ENCODE measurements around the gene FAM171A1. TPM values are rescaled to one million over a fixed set of nuclear protein-coding genes. Genes with fewer than 3 reads are reported as not detected.
A peak's percentile ranks its signal among the peaks of the same experiment; 100 is the strongest.

Gene FAM171A1
- total and polyA plus RNA-seq, 8 donors = 12.4 to 34.1 (median 21.4) TPM

DNA sequence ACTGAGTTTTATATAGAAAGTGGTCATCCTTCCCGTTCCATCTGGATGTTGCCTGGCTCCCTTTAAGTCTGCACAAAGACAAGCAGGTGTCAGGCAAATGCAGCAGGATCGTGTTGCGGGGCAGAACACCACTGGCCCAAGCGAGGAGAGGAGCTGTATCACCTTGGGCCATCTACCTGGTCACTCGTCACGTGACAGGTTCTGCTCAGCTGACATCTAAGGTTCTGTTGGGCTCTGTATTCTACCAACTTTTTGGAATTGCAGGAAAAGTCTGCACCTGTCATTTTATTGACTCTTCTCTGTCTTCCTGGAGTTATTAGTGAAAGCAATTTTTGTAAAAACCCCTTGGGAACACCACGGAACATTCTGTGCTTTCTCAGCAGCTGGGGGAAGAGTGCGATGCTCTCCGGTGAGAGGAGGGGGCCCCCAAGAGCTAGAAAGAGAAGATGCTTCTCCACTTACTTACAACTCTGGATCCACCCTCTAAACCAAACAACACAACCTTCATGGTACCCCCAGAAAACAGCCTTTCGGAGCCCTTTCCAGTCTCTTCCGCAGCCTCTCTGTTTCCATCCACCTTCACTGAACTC lies 119.2 kb downstream of the FAM171A1 start:
- H3K36me3 ChIP-seq = no peaks in the 10 kb centered on the region
- TF ChIP-seq, protein P1, sequence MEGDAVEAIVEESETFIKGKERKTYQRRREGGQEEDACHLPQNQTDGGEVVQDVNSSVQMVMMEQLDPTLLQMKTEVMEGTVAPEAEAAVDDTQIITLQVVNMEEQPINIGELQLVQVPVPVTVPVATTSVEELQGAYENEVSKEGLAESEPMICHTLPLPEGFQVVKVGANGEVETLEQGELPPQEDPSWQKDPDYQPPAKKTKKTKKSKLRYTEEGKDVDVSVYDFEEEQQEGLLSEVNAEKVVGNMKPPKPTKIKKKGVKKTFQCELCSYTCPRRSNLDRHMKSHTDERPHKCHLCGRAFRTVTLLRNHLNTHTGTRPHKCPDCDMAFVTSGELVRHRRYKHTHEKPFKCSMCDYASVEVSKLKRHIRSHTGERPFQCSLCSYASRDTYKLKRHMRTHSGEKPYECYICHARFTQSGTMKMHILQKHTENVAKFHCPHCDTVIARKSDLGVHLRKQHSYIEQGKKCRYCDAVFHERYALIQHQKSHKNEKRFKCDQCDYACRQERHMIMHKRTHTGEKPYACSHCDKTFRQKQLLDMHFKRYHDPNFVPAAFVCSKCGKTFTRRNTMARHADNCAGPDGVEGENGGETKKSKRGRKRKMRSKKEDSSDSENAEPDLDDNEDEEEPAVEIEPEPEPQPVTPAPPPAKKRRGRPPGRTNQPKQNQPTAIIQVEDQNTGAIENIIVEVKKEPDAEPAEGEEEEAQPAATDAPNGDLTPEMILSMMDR (IDR thresholded peaks at IDR 0.05) = no peak
- FAIRE-seq (no peak), ATAC-seq (no peak), DNase-seq (no peak)
- 94 to 97% methylated on average over 11 of the region's 11 CpGs for WGBS, 2 donors
- H3K4me1 ChIP-seq = peaks cover 0 to 9% (median 2%) of the 10 kb centered on the region in 3 donors
- H3K27me3 ChIP-seq = no peaks in the 10 kb centered on the region
- H3K9me3 ChIP-seq = no peaks in the 10 kb centered on the region
- no peak overlapping the region for H3K27ac ChIP-seq
- no peak overlapping the region for H3K4me3 ChIP-seq
- intact Hi-C loops (cut with DNase I) = loop anchor here in 1 of 3 donors (10.0 kb wide), 1 partner anchor 123 kb away; the partner anchor contains the start of gene FAM171A1

DNA sequence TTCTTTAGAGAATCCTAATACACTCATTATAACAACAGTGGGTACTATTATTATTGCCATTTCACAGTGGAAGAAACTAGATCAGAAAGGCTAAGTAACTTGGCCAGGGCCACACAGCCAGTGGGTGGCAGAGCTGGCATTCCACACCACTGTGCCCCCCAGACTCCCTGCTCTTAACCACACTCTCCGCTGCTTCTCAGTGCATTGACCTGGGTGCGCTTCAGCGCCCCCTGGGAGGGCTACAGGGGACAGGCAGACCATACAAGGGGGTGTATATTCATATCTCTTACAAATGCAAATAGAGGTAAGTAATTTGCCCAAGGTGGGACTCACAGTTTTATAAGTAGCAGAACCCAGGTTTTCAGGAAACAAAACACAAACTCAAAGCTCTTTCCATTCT lies 125.6 kb downstream of the FAM171A1 start:
- no peak overlapping the region for H3K4me3 ChIP-seq
- TF ChIP-seq, protein P1 (IDR thresholded peaks at IDR 0.05) = no peak
- no peak overlapping the region for H3K27ac ChIP-seq
- DNase-seq (no peak), FAIRE-seq (no peak), ATAC-seq (peak in 1 of 4 donors; percentile 47)
- intact Hi-C loops (cut with DNase I) = no loop called here
- no peaks in the 10 kb centered on the region for H3K36me3 ChIP-seq
- 80 to 86% methylated on average over 3 of the region's 3 CpGs for WGBS, 2 donors
- no peaks in the 10 kb centered on the region for H3K27me3 ChIP-seq
- no peaks in the 10 kb centered on the region for H3K9me3 ChIP-seq
- H3K4me1 ChIP-seq = no peaks in the 10 kb centered on the region

DNA sequence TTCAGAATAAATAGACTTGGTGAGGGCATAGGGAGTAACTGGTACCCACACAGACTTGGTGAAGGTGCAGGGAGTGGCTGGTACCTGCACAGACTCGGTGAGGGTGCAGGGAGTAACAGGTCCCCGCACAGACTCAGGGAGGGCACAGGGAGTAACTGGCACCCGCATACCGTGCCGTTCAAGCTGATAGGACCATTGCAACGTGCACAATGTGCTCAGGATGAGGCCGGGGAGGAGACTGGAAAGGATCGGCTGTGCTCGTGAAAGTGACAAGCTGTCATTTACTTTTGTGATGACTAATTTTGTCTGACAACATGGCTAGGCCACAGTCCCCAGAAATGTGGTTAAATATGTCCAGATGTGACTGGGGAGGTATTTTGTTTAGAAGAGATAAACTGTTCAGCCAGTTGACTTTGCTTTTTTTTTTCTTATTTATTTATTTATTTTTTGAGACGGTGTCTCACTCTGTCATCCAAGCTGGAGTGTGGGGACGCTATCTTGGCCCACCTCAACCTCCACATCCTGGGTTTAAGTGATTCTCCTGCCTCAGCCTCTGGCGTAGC lies 126.4 kb downstream of the FAM171A1 start:
- Histone ChIP-seq H3K4me1 (no peaks in the 10 kb centered on the region), H3K36me3 (no peaks in the 10 kb centered on the region), H3K27me3 (no peaks in the 10 kb centered on the region), H3K27ac (no peak overlapping the region), H3K9me3 (no peaks in the 10 kb centered on the region), H3K4me3 (no peak overlapping the region)
- DNase-seq = no peak
- TF ChIP-seq, protein P1 (IDR thresholded peaks at IDR 0.05) = no peak
- no peak for FAIRE-seq
- intact Hi-C loops (cut with DNase I) = no loop called here
- no peak for ATAC-seq
- 90 to 96% methylated on average over 12 of the region's 12 CpGs for WGBS, 2 donors

DNA sequence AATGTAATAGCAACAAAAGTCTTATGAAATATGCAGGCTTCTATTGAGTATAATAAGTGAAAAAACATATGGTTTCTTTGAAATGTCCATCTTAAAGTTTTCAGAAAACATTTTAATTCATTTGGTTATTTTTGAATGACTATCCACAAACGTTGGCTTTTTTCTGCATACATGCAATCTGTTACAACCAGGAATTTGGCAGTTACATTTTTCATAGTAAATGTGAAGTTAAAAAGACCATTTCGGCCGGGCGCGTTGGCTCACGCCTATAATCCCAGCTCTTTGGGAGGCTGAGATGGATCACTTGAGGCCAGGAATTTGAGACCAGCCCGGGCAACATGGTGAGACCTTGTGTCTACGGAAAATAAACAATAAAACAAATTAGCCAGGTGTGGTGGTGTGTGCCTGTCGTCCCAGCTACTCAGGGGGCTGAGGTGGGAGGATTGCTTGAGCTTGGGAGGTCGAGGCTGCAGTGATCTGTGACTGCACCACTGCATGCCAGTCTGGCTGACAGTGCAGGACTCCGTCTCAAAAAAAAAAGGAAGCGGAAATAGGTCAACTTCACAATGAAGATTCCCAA lies 128.7 kb downstream of the FAM171A1 start:
- ATAC-seq = no peak
- 91% methylated on average over 12 of the region's 12 CpGs for WGBS, 2 donors
- Histone ChIP-seq H3K9me3 (no peaks in the 10 kb centered on the region), H3K4me1 (no peaks in the 10 kb centered on the region), H3K4me3 (no peak overlapping the region), H3K27ac (no peak overlapping the region), H3K27me3 (no peaks in the 10 kb centered on the region), H3K36me3 (no peaks in the 10 kb centered on the region)
- FAIRE-seq = no peak
- DNase-seq = no peak
- TF ChIP-seq, protein P1 (IDR thresholded peaks at IDR 0.05) = no peak
- intact Hi-C loops (cut with DNase I) = no loop called here

DNA sequence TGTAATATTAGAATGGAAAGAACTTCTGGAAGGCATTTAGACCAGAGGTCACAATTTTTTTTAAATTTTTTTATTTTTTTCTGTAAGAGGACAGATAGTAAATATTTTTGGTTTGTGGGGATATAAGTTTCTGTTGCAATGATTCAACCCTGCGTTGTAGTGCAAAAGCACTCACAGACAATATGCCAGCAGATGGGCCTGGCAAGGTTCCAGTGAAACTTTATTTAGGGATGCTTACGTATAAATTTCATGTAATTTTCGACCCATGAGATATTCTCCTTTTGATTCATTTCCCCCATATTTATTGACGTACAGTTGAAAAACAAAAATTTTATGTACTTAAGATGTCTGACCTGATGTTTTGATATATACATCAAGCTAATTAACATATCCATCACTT lies 129.8 kb downstream of the FAM171A1 start:
- no peak for FAIRE-seq

More for the DNA sequence above, 129.8 kb downstream of the FAM171A1 start:
- WGBS, 2 donors = 91 to 92% methylated on average over 4 of the region's 4 CpGs
- intact Hi-C loops (cut with DNase I) = no loop called here
- ATAC-seq (no peak), DNase-seq (no peak)
- TF ChIP-seq, protein P1 (IDR thresholded peaks at IDR 0.05) = no peak
- Histone ChIP-seq H3K27me3 (no peaks in the 10 kb centered on the region), H3K36me3 (no peaks in the 10 kb centered on the region), H3K4me1 (no peaks in the 10 kb centered on the region), H3K9me3 (no peaks in the 10 kb centered on the region), H3K27ac (no peak overlapping the region), H3K4me3 (no peak overlapping the region)

All from pancreas (tissue), 10 donors.